Measurements from ENCODE around the gene ST3GAL4.
A peak's percentile ranks its signal among the peaks of the same experiment; 100 is the strongest.
"Not testable (repeated sequence)": the region's sequence is repeated elsewhere in the genome, so short reads cannot be mapped to it uniquely, and the experiment has no call there.

ST3GAL4 gene, protein sequence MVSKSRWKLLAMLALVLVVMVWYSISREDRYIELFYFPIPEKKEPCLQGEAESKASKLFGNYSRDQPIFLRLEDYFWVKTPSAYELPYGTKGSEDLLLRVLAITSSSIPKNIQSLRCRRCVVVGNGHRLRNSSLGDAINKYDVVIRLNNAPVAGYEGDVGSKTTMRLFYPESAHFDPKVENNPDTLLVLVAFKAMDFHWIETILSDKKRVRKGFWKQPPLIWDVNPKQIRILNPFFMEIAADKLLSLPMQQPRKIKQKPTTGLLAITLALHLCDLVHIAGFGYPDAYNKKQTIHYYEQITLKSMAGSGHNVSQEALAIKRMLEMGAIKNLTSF

GRCh38 chr11:126355324-126355925 is at the start of gene ST3GAL4:
Gene ST3GAL4 (plus strand): TSS chr11:126355686. CDS start chr11:126406156, 50,470 bp downstream.
- peak; percentile 62 for DNase-seq

GRCh38 chr11:126305699-126306098 is 49.8 kb upstream of the ST3GAL4 start:
- no peak for DNase-seq

DNA sequence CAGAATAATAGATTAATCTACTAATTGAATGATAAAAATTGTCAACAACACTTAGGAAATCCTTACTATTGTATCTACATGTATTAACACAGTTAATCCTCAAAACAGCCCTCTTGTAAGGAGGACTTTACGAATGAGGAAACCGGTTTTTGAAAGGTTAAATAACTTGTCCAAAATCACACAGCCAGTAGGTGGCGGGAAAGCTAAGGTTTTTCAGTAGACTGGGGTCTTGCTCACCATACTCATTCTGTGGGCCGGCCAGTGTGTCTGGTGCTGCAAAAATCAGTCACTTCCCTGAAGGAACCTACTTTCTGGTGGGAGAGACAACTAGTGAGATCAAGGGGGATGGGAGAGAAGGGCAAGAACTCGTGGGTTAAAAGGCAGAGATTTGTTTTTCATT is 47.8 kb upstream of the ST3GAL4 start:
- peak; percentile 13 for DNase-seq

- no peak for DNase-seq
These were observed 47.2 kb upstream of the ST3GAL4 start for GRCh38 chr11:126308271-126308671.

DNA sequence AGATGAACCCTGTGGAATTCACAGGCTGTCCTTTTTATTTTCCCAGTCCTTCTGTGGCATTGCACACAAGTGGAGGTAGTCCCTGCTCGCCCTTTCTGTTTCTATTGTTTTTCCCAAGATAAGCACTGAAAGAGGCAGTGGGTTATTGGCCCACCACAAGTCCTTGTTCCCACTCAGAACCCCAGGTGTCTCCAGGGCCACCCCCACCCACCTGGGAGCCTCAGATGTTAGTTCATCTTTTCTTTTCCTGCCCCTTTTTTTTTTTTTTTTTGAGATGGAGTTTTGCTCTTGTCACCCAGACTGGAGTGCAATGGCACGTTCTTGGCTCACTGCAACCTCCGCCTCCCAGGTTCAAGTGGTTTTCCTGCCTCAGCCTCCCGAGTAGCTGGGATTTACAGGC is 46.7 kb upstream of the ST3GAL4 start:
- not testable (repeated sequence) for DNase-seq

DNA sequence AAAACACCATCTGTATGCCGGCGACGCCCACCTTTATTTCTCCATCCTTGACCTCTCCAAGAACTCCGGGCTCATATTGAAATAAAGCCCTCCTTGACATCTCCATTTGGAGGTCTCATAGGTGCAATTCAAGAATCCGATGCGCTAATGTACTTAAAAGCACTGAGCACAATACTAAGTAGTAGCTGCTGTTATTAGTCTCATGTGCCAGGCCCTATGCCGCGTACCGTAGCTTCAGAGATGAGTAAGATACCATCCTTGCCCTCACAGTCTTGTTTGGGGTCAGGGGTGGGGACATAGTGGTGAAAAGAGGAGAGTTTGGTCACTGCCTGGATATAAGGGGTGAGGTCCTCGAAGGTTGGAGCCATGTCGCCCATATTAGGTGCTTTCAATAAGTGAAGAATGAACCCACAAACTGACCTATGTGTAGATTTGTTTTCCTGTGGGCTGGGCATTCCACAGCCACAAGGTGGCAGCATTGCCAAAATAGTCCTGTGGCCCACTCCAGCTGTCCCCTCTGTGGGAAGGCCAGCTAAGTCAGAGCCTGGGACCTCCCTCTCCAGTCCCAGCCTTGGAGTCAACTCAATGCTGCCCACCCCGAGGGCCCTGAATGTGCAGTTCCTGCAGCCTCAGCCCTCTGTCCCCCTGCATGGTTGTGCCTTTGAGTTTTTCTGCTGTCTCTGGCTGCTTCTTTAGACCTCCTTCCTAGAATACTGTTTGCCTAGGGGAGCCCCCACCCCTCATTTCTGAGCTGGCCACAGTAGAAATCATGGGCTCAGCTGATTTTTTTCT is 45.1 kb upstream of the ST3GAL4 start:
- DNase-seq: peak; percentile 72

- DNase-seq: no peak
These were observed 44.5 kb upstream of the ST3GAL4 start for GRCh38 chr11:126310992-126311310.

DNA sequence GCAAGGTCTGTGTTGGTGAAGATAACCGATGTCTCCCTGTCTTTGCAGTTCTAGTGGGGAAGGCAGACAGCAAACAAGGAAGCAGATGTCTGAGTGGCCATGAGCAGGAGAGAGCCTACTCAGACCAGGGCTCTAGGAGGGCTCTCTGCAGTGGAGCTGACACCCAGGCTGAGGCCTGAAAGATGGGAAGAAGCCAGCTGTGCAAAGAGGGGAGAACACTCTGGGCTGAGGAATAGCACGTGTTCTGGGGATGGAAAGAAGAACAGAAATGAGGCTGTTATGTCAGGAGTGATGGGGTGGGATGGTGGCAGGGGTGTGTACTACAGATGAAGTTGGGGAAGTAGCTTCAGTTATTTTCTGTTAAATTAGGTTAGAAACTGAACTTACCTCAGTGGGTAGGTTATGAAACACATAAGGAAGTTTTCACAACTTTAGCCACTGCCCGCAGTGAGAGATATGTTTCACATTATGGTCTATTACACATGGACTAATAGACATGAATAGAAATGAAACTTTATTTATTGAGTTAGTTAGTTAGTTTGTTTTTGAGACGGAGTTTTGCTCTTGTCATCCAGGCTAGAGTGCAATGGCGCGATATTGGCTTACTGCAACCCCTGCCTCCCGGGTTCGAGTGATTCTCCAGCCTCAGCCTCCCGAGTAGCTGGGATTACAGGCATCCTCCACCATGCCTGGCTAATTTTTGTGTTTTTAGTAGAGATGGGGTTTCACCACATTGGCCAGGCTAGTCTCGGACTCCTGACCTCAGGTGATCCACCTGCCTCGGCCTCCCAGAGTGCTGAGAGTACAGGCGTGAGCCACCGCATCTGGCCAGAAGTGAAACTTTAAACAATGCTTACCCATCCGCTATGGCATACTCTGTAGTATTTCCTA is 43.8 kb upstream of the ST3GAL4 start:
- no peak for DNase-seq

DNA sequence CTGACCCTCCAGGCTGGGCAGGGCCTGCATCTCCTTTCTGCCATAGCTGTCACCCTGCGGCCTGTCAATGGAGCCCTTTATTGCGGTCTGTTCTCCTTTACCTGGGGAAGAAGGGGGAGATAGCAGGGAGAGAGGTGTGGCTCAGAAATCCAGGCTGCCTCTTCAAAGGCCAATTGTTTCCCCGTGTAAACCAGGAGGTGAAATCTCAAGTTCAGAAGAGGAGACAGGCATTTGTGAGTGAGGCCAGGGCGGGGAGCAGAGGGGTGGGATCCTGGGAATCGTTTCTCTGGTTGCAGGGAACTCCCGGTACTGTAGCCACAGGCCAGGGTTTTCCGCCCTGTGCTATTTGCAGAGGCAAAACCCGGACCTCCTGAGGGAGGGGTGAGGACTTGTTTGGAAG is 42.5 kb upstream of the ST3GAL4 start:
- DNase-seq: no peak

DNA sequence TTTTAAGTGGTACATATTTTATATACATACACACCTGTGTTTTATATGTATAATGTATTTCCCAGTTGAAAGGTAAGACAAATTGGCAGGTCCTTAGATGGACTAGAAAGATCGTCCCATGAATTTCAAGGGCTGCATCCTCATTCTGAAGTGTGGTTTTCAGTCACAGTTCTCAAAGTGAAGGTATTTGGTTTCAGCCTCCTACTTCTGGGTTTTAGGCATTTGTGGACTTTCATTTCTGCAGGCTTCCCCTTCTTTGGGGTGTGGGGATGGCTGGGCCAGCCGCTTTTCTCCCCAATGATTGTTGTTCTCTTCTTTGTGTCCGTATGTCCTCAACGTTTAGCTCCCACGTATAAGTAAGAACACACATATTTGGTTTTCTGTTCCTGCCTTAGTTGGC is 41.7 kb upstream of the ST3GAL4 start:
- DNase-seq: no peak

GRCh38 chr11:126317432-126317755 is 38.1 kb upstream of the ST3GAL4 start:
- no peak for DNase-seq

- no peak for DNase-seq
These were observed 37.5 kb upstream of the ST3GAL4 start for GRCh38 chr11:126317756-126318573.

DNA sequence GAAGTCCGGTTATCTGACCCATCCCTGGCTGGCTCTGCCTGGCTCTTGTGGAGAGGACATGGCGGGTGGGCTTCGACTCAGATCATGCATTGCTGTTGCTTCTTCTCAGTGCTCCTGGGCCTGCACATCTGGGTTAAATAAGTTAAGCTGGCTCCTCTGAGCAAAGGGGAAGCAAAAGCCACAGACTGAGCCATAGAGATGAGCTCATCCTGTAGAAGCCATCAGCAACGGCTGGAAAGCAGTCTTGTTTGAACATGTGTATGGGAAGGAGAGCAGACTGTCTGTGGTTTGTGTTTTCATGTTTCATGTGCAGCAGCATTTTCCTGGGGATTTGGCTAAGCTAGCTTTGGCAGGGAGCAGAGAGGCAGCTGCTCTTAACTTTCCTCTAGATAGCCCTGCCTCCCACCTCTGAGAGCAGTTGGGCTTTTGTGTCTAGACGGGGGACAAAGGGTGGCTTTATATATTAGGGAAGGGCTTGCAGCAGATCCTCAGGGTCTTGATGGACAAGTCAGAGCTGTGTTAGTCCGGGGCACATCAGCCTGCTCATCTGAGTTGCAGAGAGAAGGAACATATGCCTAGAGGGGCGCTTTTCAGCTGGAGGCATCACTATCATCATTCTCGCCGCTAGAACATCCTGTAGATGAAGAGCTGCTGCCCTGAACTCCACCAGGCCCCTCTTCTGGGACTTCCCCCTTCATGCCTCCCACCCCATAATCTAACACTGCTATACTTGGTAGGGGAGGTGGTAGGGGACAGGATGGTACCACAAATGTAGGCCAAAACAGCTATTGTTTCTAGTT is 36.7 kb upstream of the ST3GAL4 start:
- DNase-seq: no peak

DNA sequence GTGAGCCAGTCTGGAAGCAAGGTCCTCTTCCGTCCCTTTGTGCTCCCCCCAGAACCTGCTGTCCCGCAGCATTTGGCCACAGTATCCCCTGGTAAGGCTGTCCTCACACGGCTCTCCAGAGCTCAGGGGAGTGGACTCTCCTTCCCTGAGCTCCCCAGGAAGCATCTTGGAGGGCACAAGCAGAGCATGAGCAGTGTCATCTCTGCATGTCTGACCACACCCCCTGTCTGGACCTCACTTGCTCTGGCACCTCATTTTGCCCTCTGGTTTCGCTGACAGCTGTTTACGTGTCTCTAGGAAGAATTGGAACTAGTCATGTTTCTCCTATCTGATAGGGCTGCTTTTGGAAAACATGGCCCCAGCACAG is 36.1 kb upstream of the ST3GAL4 start:
- no peak for DNase-seq

GRCh38 chr11:126322996-126323395 is 32.5 kb upstream of the ST3GAL4 start:
- no peak for DNase-seq

GRCh38 chr11:126327281-126328000 is 28.0 kb upstream of the ST3GAL4 start:
- DNase-seq: no peak

GRCh38 chr11:126328001-126328390 is 27.5 kb upstream of the ST3GAL4 start:
- no peak for DNase-seq

- DNase-seq: peak; percentile 65
These were observed 27.0 kb upstream of the ST3GAL4 start for GRCh38 chr11:126328444-126328843.

GRCh38 chr11:126328938-126329643 is 26.4 kb upstream of the ST3GAL4 start:
- DNase-seq: no peak

DNA sequence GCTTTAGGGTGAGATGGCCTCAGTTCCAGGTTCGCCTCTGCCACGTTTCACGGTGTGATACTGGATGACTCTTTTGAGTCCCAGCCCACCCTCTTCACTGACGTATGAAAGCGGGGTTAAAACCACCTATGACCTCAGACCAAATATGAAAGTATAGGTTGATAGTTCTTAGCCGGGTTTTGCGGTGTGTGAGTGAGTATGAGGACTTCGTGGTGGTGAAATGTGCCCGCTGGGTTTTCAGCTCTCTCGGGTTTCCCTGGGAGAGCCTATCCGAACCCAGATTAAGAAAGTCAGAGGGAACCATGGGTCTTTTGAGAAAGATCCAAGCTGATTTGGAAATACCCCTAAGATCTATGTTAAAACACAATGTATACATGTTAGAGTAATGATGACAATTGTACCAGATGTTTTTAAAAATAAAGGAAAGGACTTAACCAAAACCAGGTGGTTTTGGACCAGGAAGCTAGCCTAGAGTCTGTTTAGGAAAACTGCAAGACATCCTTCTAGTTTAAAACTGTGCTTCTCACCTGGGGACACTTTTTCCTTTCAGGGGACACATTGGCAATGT is 25.8 kb upstream of the ST3GAL4 start:
- no peak for DNase-seq
